Choroid plexus epithelial cell (primary cell): ENCODE measurements around the gene NDOR1.

Experiments used
- DNase-seq: peaks from one replicate; pipeline ENCODE4 v3.0.0-alpha.2; 2010; ENCODE audit warnings: low read depth
- H3K4me3 ChIP-seq: 2 replicates; pipeline ENCODE4 v1.5.1; 2011; ENCODE audit warnings: low read depth, mild to moderate bottlenecking, control low read depth, low read length, moderate library complexity
- TF ChIP-seq, protein P1 (sequence below): conservative IDR thresholded peaks from 2 replicates; pipeline ENCODE4 v1.5.1; 2011; ENCODE audit warnings: low read depth, mild to moderate bottlenecking, control low read depth, inconsistent platforms, low read length, moderate library complexity

NDOR1 gene

DNA sequence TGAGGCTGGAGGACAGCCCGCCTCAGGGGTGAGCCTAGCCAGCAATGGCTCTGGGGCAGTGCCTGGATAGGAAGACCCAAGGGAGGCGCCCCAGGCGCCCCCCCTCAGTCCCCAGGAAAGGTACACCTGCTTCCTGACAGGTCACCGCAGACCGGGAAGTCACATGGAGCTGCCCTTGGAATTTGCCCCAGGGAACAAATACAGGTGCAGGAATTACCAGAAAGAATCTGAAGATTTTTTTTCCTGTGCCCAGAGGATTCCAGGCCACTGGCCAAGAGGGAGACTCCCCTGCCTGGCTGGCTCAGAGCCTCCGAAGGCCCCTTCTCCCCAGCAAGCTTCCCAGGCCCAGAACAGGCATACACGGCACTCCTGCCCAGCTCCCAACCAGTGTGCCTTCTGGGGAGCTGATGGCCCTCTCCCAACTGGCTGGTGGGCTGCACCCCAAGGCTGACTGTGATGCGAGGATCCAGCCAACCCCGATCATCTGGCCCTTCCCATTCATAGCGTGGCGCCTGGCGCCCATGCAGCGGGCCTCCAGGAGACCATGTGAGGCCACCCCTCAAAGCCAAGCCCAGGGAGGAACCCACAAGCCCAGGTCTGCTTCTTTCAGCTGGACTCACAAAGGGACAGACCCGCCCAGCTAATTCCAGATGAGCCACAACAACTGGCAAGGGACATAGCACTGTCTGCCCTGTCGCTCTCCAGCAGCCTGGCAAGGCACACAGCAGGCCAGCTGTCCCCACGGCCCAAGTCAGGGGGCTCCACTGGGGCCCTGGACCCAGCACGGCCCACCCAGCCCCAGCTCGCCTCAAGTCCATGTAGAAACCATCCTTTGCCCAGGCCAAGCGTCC is 7.2 kb upstream of the NDOR1 start:
- no peak for DNase-seq
- TF ChIP-seq, protein P1, sequence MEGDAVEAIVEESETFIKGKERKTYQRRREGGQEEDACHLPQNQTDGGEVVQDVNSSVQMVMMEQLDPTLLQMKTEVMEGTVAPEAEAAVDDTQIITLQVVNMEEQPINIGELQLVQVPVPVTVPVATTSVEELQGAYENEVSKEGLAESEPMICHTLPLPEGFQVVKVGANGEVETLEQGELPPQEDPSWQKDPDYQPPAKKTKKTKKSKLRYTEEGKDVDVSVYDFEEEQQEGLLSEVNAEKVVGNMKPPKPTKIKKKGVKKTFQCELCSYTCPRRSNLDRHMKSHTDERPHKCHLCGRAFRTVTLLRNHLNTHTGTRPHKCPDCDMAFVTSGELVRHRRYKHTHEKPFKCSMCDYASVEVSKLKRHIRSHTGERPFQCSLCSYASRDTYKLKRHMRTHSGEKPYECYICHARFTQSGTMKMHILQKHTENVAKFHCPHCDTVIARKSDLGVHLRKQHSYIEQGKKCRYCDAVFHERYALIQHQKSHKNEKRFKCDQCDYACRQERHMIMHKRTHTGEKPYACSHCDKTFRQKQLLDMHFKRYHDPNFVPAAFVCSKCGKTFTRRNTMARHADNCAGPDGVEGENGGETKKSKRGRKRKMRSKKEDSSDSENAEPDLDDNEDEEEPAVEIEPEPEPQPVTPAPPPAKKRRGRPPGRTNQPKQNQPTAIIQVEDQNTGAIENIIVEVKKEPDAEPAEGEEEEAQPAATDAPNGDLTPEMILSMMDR = no peak
- H3K4me3 ChIP-seq = no peak overlapping the region

DNA sequence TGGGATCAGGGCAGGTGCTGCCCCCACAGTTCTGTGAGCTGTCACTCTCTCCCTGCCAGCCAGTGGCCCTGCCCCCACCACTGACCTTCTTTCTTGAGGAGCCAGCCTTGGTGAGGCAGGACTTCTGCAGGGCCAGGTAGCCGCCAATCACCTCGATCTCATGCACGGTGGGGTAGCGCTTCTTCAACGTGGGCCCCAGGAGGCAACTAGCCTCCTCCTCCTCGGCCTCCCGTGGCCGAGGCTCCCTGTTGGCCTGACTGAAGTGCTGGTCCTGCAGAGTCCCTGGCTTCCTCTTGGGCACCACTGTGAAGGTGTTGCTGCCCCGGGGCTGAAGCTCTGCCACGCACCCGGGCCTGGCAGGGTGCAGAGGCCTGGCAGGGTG is 6.6 kb upstream of the NDOR1 start:
- H3K4me3 ChIP-seq = peak overlapping the region; percentile 57
- TF ChIP-seq, protein P1 = no peak

DNA sequence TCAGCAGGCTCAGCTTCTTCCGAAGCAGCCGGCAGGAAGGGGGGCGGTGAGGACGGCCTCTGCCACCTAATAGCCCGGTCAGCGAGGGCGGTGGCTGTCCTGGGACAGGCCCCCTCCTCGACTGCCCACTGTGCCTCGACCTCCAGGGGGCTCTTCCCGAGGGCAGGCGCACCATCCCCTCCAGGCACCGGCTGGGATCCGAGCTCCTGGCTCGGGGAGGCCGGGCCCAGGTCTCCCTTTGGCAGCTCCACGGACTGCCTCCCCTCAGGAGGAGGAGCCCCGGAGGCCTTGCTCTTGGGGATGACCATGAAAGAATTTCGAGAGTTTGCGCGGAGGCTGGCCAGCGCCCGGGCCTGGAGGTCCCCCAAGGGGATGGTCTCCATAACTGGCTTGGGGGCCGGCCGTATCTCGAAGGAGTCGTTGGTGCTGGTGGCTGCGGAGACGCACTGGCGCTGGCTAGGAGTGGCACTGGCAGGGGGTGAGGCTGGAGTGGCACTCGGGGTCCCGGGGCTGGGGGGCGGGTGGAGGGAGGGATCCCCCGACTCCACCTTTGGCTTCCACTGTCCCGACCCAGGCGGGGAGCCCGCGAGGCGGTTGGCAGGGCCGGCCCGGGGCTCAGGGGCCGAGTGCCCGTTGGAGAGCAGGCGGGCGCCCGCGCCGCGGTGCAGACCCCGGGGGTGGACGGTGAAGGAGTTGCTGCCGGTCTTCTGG is 5.9 kb upstream of the NDOR1 start:
- DNase-seq = peak; percentile 54
- TF ChIP-seq, protein P1 = no peak
- peak overlapping the region; percentile 57 for H3K4me3 ChIP-seq

More for the DNA sequence above, 6.6 kb upstream of the NDOR1 start:
- no peak for DNase-seq

DNA sequence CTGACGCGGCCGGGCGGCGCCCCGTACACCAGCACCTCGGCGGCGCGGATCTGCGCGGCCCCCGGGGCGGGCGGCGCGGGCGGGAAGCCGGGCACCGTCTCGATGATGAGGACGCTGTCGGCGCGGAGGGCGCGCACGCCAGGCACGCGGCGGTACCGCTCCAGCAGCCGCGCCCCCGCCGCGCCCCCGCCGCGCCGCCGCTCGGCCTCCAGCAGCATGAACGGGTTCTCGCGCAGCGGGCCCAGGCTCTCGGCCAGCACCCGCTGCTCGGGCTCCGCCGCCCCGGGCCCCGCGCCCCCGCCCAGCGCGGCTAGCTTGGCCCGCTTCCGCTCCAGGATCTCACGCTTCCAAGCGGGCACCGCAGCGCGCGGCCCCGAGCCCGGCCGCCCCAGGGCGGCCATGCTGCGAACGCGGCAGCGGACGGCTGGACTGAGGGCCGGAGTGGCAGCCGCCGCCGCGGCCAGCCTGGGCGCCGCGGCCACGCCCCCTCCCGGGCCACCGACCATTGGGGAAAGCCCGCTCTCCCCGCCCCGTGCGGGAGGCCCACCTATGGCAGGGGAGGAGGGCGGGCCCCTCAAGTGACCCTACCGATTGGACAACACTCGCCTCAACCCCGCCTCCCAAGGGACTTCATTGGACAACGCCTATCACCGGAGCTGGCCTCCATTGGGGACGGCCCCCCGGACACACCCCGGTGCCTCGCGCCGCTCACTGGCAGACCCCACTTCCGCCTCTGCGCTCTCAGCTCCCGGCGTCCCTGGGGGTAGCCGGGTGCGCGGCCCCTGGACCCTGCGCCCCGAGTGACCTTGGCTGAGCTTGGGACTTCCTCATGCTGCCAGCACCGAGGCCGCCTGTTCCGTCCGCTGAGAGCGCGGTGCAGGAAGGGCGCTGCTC is 4.9 kb upstream of the NDOR1 start, which contains the start of gene TPRN:
TPRN (minus strand) TSS at position 431 of the 894 bp plus-strand sequence; CDS start at position 401, 30 bp downstream.
- DNase-seq = peak; percentile 99

DNA sequence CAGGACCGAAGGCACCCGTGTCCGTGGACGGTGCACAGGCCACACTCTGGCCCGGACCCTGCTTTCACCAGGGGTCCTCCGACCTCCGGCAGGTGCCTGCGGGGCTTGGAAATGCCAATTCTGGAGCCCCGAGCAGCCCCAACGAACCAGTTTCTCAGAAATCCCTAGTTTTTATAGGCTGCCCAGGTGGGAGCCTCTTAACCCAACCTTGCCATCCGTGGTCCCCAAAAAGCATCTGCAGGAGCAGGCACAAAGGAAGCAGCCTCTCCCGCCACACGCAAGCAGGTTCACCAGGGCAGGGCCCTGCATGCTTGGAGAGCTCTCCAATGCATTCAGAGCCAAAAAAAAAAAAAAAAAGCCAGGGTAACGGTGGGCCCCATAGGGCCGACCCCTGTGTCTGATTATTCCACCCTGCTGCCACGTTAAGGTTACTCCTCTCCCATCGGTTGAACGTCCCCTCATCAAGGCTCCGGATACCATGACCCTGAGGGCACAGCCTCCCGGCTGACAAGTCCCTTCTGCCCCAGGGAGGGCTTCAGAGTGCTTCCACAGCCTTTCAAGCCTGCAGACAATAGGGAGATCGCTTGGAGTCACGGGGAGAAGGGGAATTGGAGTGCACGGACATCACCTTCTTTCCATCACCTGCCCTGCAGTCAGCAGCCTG is 4.2 kb upstream of the NDOR1 start:
- no peak for DNase-seq
- TF ChIP-seq, protein P1 = no peak
- H3K4me3 ChIP-seq = peak overlapping the region; percentile 84

More for the DNA sequence above, 4.9 kb upstream of the NDOR1 start, which contains the start of gene TPRN:
- TF ChIP-seq, protein P1 = no peak
- H3K4me3 ChIP-seq = peak within 1 kb of the TSS; percentile 84

DNA sequence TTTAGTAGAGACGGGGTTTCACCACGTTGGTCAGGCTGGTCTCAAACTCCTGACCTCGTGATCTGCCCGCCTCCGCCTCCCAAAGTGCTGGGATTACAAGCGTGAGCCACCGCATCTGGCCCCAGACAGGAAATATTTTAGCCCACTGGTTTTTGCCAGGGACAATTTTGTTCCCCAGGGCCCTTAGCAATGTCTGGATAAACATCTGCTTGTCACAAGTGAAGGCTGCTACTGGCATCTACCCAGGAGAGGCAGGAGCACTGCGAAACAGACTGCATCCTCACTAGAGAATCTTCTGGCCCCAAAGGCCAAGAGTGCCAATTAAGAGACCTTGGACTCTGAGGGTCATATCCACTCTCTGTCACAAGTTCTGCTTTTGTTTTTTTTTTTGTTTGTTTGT is 2.5 kb upstream of the NDOR1 start:
- no peak for DNase-seq
- TF ChIP-seq, protein P1 = no peak
- no peak overlapping the region for H3K4me3 ChIP-seq
